GM10266 (cell line): ENCODE data around the gene LDLRAD2.
"Not testable (repeated sequence)": the region's sequence is repeated elsewhere in the genome, so short reads cannot be mapped to it uniquely, and the experiment has no call there.

Source experiments
- DNase-seq: peaks from one replicate; pipeline ENCODE4 v3.0.0; 2012; ENCODE audit errors: extremely low spot score
- CTCF ChIP-seq: IDR thresholded peaks from 2 replicates; pipeline ENCODE4 v1.5.1; 2012; ENCODE audit warnings: mild to moderate bottlenecking, low read depth; ENCODE audit not compliant: control insufficient read depth, insufficient read depth; ENCODE audit errors: missing control alignments

Gene LDLRAD2

GRCh38 chr1:21823206-21823979, 11.3 kb downstream of the LDLRAD2 start:
- DNase-seq: no peak

GRCh38 chr1:21823980-21824702, 12.1 kb downstream of the LDLRAD2 start:
- no peak for TF ChIP-seq CTCF

More at GRCh38 chr1:21823206-21823979, 11.3 kb downstream of the LDLRAD2 start:
- no peak for TF ChIP-seq CTCF

GRCh38 chr1:21824926-21825325, 12.9 kb downstream of the LDLRAD2 start:
- DNase-seq: no peak
- TF ChIP-seq CTCF: no peak

More at GRCh38 chr1:21823980-21824702, 12.1 kb downstream of the LDLRAD2 start:
- DNase-seq: no peak

GRCh38 chr1:21825393-21825792, 13.3 kb downstream of the LDLRAD2 start:
- TF ChIP-seq CTCF: no peak

GRCh38 chr1:21826694-21827093, 14.6 kb downstream of the LDLRAD2 start:
- DNase-seq: not testable (repeated sequence)

More at GRCh38 chr1:21825393-21825792, 13.3 kb downstream of the LDLRAD2 start:
- no peak for DNase-seq

- DNase-seq: no peak
- no peak for TF ChIP-seq CTCF
These were observed 15.1 kb downstream of the LDLRAD2 start for GRCh38 chr1:21827141-21827679.

GRCh38 chr1:21828075-21828474, 16.0 kb downstream of the LDLRAD2 start:
- TF ChIP-seq CTCF: no peak
- DNase-seq: no peak
